Measurements from ENCODE around the gene MSANTD2.
"Not testable (repeated sequence)": the region's sequence is repeated elsewhere in the genome, so short reads cannot be mapped to it uniquely, and the experiment has no call there.

MSANTD2 gene

DNA sequence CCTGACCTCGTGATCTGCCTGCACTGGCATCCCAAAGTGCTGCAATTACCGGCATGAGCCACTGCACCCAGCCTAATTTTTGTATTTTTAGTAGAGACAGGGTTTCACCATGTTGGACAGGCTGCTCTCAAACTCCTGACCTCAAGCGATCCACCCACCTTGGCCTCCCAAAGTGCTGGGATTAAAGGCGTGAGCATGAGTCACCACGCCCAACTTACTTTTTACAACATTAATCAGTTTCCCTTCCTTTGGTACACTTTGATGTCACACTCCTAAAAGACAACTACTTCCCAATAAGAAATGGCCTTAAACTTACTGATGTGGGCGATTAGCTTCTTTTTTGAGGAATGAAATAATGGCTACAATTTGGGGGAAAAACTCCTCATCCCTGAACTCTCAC is 29.2 kb downstream of the MSANTD2 start:
- not testable (repeated sequence) for DNase-seq (ENCODE audit: low spot score)

DNA sequence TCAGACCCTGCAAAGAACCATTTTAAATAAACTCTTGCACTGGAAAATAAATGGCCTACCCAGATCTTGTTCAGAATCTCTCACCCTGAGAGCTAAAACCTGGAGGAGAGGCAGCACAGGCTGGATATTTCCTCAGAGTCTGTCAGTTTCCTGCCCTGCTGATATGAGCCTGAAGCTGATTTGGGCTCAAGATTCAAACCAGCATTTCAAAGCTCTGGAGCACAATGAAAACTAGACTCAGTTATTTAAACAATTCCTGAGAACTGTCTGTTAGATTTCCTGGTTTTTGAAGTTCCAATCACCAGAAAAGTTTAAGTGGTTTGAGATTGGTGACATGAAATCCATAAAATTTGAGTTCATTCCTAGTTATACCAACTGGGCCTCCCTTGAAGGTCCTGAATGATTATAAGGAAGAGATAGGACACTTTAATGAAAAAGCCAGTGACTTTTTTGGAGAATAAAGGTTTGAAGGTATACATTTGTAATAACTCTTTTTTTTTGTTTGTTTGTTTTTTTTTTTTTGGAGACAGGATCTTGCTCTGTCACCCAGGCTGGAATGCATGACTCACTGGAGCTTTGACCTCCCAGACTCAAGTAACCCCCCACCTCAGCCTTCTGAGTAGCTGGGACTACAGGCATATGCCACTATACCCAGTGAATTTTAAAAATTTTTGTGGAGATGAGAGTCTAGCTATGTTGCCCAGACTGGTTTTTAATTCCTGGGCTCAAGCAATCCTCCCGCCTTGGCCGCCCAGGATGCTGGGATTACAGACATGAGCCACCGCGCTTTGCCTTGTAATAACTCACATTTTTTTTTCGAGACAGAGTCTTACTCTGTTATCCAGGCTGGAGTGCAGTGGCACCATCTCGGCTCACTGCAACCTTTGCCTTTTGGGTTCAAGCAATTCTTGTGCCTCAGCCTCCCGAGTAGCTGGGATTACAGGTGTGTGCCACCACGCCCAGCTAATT is 30.1 kb downstream of the MSANTD2 start:
- peak; percentile 72 for DNase-seq (ENCODE audit: low spot score)

DNA sequence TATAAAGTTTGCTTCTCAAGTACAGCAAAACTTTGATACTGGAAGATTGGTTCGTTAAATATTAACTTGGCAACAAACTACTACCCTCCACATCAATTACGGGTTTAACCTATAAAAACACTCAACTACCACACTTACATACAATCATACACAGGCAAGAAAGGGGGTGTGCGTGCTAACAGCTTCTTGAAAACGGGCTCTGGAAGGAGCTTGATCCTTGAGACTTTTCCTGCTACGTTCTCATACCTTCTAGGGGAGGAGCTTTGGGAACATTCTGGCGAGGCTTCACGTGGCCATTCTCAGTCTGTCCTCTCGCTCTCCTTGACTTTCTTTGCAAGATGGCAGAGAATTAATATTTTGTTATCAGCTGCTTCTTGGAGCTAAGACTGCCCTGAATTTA is 31.3 kb downstream of the MSANTD2 start:
- DNase-seq (ENCODE audit: low spot score), result no peak

DNA sequence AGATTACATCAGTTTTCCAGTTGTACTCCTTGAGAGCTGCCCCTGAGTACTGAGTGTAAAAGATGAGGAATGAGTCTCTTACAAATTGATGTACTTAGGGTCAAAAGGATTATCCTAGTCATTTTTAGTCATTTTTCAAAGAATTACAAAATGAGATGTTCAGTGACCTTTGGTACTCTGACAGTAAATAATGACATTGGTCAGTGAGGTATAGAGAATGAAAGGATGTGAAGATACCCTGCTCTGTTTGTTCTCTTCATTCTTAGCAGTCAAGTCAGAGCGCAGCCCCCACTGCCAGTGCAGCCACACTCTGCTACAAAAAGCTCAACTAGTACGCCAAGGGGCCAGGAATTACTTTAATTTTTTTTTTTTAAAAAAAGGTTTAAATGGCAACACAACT is 34.0 kb downstream of the MSANTD2 start:
- no peak for DNase-seq (ENCODE audit: low spot score)

DNA sequence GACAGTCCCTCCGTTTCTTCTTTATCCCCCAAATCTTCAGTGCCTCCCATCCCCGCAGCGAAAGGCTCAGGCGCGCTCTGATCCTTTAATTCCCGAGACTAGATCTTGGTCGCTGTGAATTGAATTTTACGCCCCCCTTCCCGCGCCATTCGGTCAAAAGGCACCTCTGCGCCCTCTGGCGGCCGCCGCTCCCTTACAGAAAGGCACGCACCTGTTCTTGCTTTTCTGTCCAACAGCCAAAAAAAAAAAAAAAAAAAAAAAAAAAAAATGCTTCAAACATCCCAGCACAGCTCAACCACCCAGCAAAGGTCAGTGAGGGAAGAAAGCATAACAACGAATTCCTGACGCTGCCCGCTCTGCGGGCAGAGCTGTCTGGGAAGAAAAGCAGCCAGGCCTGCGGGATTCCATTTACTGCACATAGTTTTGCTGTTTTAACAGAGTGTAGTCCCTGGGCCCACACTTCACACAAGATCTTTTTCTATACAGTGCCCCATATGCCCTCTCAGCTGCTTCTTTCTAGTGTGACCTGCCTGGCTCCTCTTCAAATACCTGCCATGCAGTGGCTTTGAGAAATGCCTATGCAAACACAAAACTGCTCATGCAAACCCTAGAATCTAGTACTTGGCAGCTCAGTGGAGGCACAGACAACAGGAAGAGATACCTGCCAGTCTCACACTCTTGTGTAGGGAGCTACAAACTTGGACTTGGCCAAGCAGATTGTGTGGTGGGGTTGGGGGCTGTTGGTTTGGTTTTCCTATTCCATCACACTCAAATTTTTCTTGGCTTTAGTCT is 36.9 kb downstream of the MSANTD2 start:
- DNase-seq (ENCODE audit: low spot score), result peak; percentile 79

DNA sequence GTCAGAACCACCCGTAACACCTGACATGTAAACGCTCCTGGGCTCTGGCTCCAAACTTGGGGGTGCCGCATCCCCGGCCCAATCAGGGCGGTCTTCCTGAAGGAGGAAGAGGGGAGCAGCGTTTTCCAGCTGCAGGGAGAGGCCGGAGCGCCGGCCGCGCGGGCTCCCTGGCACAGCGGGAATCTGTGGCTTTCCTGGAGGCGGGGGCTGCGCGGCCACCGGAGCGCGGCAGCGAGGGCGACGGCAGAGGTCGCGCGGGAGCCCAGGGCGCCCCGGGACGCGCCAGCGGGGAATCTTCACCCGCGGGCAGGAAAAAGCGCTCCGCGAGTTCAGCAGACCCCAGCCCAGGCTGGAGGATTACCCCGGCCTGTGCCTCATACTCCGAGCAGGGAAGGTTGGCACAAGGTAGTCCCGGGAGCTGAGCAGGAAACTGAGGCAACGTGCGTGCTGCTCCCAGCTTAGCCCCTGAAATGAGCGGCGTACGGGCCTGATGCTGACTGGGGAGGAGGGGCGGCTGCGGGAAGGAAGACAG is 37.5 kb downstream of the MSANTD2 start:
- DNase-seq (ENCODE audit: low spot score), result no peak

DNA sequence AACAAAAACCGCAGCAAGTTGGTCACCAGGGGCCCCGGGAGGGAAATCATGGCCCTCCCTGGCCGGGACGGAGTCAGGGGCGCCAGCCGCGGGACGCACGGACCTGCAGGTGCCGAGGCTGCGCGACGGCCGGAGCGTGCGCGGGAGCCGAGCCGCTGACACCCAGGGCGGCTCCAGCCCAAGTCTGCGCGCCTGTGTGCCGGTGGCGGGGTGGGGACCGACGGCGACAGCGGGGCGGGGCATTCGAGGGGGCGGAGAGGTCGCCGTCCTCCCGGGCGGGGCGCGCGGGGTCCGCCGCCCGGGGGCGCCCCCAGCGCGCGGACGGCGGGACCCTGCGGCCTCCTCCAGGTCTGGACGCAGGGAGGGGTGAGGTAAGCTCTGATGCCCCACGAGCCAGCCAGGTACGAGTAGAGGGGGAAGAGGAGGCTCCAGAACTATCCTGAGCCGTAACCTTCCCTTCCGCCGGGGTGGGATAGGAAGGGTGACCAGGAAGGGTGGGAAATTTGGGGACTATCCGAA is 38.0 kb downstream of the MSANTD2 start, which contains the start of gene ESAM:
Gene ESAM, minus strand, starts transcription at position 186 of the 519 bp plus-strand sequence. Its CDS starts 136 bp downstream, at position 50.
- DNase-seq (ENCODE audit: low spot score), result peak; percentile 38

DNA sequence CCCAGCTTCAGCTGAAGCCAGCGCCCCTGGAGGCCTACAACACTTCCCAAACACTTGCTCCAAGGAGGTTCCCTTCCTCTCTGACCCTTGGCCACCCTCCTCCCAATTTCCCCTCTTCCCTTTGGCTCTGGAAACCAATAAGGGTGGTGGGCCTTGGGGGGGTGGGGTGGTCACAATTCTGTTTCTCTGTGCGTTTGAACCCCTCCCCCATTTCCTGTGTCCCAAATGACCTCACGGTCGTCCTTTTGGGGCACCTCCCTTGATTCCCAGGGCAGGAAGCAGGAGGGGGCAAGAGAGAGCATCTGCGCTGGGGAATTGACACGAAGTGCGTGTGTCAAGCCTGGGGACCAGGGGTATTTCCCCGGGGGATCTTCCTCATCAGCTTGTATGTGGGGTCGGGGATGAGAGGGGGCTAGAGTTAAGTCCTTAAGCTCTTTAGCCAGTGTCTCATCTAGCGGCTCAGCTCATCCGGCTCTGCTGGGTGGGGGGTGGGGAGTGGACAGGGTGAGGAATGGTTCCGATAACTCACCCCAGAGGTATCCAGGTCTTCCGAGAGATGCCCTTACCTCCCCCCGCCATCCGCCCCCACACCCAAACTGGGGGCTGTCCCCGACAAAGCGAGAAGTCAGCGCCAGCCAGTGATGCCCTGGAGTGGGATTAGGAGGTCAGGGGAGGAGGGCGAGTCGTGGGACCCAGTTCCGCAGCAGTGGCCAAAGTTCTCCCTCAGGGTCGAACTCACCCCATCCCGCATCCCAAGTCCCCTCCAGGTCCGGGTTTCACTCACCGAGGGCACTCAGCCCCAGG is 38.7 kb downstream of the MSANTD2 start:
- no peak for DNase-seq (ENCODE audit: low spot score)

DNA sequence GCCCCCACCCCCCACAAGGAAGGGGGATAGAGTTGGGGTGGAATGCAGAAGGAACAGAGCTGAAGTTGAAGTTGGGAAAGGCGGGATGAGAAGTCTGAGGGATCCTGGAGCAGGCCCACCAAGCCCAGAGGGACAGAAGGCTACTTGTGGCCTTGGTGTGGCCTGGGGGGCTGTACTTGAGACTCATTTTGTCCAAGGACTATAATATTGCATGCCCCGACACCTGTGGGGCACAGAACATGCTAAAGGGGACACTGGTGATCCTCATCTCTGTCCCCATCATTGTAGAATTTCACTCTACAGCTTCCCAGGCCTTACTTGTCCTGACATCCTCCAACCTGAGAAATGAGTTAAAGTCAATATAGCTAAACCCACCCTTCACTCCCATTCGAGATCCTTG is 39.4 kb downstream of the MSANTD2 start:
- no peak for DNase-seq (ENCODE audit: low spot score)

DNA sequence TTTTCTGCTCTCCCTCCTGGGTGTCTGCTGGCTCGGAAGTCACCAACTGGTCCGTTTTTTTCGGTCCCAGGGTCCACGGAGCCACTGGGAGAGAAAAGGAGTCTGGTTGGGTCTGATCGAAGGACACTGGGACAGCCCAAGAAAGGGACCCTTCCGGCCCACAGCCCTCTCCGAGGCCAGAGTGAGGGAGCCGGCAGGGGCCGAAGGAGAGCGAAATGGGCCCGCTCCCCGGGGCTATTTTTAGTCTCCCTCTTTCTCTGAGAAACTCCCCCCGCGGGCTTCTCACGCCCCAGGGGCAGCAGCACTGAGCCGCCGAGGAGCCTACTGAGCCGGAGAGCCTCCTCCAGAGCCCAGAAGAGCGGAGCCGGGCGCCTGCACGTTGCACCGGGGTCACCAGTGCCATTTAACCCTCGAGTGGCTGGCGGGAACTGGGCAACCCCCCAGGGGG is 40.0 kb downstream of the MSANTD2 start:
- no peak for DNase-seq (ENCODE audit: low spot score)

DNA sequence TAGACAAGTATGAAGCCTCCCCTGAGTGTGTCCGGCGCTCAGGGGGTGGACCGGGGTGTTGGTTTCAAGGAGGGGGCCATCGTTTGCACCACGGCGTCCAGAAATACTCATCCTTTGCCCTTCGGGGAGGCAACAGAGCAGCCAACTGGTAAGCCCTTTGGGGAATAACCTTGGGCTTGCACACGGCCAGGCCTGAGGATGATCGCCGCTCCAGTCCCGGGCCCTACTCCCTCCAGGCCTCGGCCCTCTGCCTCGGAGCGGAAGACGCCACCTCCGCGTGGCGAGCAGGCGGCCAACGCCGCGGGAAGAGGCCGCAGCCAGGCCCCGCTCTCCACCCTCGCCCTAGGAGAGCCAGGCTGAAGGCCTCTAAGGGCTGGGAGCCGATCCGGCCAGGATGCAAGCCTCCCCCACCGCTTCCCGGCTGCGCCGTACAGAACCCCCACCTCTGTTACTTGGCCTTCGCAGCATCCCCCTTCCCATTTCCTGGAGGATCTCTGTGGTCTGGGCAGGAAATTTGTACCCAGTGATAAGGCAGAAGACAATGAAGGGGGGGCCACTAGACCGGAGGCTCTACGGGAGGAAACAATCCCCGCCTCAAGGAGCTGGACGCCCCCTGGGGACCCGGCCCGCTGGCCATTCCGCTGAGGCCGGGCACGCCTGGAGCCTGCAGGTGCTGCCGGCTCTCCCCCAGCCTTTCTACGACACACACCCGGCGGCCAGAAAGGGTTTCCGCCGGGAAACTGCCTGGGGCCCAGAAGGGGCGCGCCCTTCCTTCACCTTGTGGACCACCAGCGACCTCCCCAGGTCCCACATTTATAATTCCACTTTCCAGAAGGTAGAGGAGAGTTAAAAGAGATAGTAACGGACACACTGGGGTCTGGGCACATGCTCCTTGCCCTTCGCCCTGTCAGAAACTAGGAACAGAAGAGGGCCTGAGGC is 40.7 kb downstream of the MSANTD2 start:
- peak; percentile 25 for DNase-seq (ENCODE audit: low spot score)

DNA sequence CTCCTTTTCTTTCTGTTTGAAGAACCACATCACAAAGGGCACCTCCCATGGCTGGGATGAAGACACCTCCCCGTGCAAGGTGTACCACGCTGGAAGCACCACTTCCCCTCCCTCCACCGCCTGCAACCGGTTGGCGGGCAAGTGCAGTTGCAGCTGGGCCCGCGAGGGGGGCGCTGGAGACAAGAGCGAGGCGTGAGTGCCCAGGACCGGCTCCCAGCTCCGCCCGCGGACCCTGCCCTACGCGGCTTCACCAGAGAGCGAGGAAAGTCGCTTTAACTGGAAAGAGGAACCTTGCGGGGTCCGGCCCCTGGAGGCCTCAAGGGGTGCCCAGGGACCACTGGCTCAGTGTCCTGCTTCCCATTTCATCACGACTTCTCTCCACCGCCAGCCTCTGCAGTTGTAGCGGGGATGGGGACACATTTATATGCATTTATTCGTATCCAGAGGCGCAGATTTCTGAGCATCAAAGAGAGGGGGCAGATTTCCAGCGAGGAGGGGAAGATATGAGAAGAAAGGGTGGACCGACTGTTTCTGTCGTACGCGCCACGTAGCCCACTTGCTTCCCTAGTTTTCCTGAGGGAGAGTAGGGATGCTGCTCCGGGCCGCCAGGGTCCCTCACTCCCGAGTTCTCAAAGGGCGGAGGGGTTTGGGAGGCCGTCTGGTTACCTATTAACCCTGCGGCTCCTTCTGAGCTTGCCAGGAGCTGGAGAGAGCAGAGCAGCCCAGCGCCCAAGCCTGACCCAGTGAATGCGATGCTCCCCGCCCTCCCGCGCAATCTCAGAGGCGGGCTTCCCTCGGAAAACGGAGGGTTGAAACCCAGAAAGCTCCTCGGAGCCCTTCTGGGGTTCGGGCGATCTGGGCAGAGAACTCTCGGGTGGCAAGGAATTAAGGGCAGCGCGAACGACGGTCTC is 41.6 kb downstream of the MSANTD2 start:
- DNase-seq (ENCODE audit: low spot score), result peak; percentile 82

DNA sequence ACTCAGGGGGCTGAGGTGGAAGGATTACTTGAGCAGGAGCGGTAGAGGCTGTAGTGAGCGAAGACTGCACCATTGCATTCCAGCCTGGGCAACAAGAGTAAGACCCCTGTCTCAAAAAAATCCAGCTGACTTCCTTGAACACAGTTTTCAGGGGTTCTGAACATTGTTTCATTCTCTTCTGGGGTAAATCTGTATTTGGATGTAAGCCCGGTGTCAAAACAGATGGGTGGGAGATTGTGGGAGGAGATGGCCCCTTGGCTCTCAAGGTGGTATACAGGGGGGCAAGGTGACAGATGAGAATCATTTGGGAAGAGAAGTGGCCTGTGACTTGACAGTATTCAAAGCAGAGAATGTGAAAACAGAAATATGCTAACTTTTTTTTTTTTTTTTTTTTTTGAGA is 42.9 kb downstream of the MSANTD2 start:
- no peak for DNase-seq (ENCODE audit: low spot score)

DNA sequence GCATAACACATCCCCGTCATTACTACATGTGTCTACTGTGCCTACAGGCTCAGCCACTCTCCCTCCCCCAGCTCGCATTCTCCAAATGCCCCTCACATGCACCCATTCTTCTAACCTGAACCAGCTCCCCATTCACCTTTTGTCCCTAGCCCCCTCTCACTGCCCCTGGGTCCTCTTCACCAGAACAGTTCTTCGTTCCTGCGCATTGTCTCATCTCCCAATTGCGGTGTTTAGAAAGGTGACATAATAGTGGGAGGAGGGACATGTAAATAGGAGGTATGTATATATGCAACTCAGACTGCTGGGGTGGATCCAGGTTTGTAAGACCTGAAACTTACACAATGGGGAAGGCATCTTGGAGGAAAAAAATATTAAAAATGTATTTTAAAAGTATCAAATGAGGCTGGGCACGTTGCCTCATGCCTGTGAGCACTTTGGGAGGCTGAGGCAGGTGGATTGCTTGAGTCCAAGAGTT is 43.4 kb downstream of the MSANTD2 start:
- DNase-seq (ENCODE audit: low spot score), result no peak

DNA sequence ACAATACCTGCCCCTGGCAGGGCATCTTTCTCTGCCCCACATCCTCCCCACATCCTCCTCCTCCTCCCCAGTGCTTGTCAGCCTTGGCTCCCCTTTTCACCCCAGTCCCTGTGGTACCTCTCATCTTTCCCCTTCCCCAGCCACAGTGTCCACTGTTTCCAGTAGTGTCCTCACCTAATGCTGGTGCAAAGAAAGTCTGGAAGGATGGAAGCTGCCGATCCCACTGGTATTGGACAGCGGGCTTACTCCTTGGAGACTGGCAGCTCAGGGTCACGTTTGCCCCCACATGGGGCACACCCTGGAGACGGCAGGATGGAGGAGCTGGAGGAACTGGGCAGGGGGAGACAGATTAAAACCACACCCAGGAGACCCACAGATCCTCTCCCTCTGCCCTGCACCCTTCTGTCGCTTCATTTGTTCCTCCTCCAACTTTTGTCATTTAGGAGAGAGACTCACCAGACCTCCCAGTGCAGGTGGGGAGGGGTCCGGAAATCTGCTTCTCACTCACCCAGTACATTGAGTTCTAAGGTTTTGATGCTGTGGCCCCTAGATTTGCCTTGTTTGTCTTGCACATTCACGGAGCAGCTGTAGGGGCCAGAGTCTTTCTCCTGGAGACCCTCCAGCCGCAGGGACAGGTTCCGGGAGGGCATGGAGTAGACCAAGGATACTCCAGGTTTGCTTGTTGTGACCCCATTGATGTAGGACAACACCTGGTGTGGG is 44.0 kb downstream of the MSANTD2 start:
- DNase-seq (ENCODE audit: low spot score), result no peak

DNA sequence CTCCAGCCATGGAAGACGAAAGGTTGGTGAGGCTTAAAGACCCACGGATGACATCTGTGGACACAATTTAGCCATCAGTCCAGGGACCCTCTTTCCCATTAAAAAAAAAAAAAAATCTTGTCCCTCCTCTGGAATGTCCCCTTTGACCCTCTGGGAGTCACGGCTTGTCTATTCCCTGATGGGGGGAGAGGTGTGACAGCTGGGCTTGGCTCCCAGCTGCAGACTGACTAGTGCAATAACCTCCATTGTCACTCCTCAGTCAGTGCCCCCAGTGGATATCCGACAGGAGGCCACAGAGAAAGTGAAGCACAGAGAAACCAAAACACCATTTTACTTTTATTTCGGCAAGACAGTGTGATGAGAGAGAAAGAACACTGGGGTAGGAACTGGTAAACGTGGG is 45.5 kb downstream of the MSANTD2 start:
- no peak for DNase-seq (ENCODE audit: low spot score)

DNA sequence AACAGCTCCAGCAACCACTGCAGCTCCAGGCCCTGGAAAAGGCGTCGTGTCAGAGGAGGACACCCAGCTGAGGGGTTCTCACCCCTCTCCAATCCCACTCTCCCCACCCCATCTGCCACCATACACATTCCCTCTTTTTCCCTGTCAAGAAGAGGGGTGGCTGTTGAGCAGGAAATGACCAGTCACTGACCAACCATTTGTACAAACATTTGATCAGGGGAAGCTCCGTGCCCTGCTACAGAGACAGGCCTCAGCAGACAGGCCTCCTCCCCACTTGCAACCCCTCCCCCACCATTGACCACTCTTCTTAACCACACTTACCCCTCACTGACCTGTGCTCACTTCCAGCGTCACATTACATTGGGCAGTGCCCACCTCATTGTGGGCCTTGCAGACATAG is 45.9 kb downstream of the MSANTD2 start:
- DNase-seq (ENCODE audit: low spot score), result no peak

DNA sequence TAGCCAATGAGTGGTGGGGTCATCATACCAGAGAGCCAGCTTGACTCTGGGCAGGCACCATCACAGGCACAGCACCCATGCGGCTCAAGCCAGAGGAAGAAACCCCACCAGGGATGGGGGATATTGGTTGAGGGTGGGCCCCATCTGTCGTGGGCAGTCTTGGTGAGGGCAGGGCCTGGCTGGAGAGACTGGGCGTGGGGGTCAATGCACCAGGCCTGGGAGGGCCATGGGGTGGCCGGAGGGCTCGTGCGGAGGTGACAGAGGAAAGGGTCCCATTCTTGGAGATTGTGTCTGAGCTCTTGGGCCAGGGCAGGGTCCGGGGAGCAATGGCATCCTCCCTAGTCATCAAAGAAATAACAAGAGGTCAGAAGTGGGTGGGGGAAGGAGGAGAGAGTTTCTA is 46.6 kb downstream of the MSANTD2 start:
- no peak for DNase-seq (ENCODE audit: low spot score)

Data from kidney tubule cell (primary cell).